Thymus (tissue), 14 donors: ENCODE data around the gene ZNF772. TPM values are rescaled to one million over a fixed set of nuclear protein-coding genes. Genes with fewer than 3 reads are reported as not detected.
A peak's percentile ranks its signal among the peaks of the same experiment; 100 is the strongest.
"Not testable (repeated sequence)": the region's sequence is repeated elsewhere in the genome, so short reads cannot be mapped to it uniquely, and the experiment has no call there.

Experiments
- DNase-seq, 9 donors: peaks; one replicate each; pipeline ENCODE4 v3.0.0-alpha.2; 2013; ENCODE audit warnings: low spot score in 9 of 9, low read depth in 6 of 9, missing footprints in 1 of 9
- H3K27ac ChIP-seq, 2 donors: one replicate each; pipeline ENCODE4 v1.5.1; 2013; ENCODE audit warnings: control low read depth in 1 of 2, low read depth in 1 of 2, low read length in 1 of 2, mild to moderate bottlenecking in 1 of 2, moderate library complexity in 1 of 2
- H3K27me3 ChIP-seq, 2 donors: one replicate each; pipeline ENCODE4 v1.5.1; 2013; ENCODE audit warnings: low read length in 1 of 2; ENCODE audit not compliant: control insufficient read depth in 2 of 2, insufficient read depth in 1 of 2
- H3K36me3 ChIP-seq, 2 donors: one replicate each; pipeline ENCODE4 v1.5.1; 2013; ENCODE audit warnings: low read length in 1 of 2, mild to moderate bottlenecking in 1 of 2, moderate library complexity in 1 of 2; ENCODE audit not compliant: control insufficient read depth in 2 of 2, insufficient read depth in 2 of 2
- H3K4me1 ChIP-seq, 2 donors: one replicate each; pipeline ENCODE4 v1.5.1; 2013; ENCODE audit warnings: low read length in 2 of 2; ENCODE audit not compliant: control insufficient read depth in 2 of 2, insufficient read depth in 2 of 2
- H3K4me3 ChIP-seq, 2 donors: one replicate each; pipeline ENCODE4 v1.5.1; 2013; ENCODE audit warnings: low read length in 2 of 2, control low read depth in 1 of 2, mild to moderate bottlenecking in 1 of 2
- H3K9me3 ChIP-seq, 2 donors: one replicate each; pipeline ENCODE4 v1.5.1; 2013; ENCODE audit warnings: low read length in 1 of 2, mild to moderate bottlenecking in 1 of 2; ENCODE audit not compliant: control insufficient read depth in 2 of 2, insufficient read depth in 1 of 2
- WGBS: extraction: QIAGEN DNeasy Blood & Tissue Kit; methylation state at CpG from one replicate; pipeline ENCODE4 v1.1.7; 2013; 5-methylcytosine and 5-hydroxymethylcytosine counted together
- long read RNA-seq, 10 donors: transcript quantifications; one replicate each; lab custom pipeline, GENCODE V29; 2026
- polyA plus RNA-seq: library from polyadenylated mRNA; stranded (reverse); fragments of 200-250 nt; gene quantifications from one replicate; pipeline ENCODE4 v1.2.3, GENCODE V29; 2013
- total RNA-seq: library from RNA; stranded (reverse); fragments of 120-200 nt; gene quantifications from one replicate; pipeline ENCODE4 v1.2.4, GENCODE V29; 2013
- donor health status: healthy.

ZNF772 gene
- total RNA-seq (17.0 TPM), polyA plus RNA-seq (3.6 TPM)
- long read RNA-seq, donor 1, result 0 reads
- long read RNA-seq, donor 2, full-length matches to known transcripts, result 2 of 2 reads
- long read RNA-seq, donor 2, partial matches to known transcripts, result 0 of 2 reads
- long read RNA-seq, donor 2, other reads (novel, unspliced or antisense), result 0 of 2 reads
- long read RNA-seq, donor 3, full-length matches to known transcripts, result 2 of 2 reads
- long read RNA-seq, donor 3, partial matches to known transcripts, result 0 of 2 reads
- long read RNA-seq, donor 3, other reads (novel, unspliced or antisense), result 0 of 2 reads
- long read RNA-seq, donor 4, full-length matches to known transcripts, result 3 of 3 reads
- long read RNA-seq, donor 4, partial matches to known transcripts, result 0 of 3 reads
- long read RNA-seq, donor 4, other reads (novel, unspliced or antisense), result 0 of 3 reads
- long read RNA-seq, donor 5, partial matches to known transcripts, result 0 of 1 reads
- long read RNA-seq, donor 5, other reads (novel, unspliced or antisense), result 0 of 1 reads
- long read RNA-seq, donor 6, full-length matches to known transcripts, result 2 of 2 reads
- long read RNA-seq, donor 6, partial matches to known transcripts, result 0 of 2 reads
- long read RNA-seq, donor 6, other reads (novel, unspliced or antisense), result 0 of 2 reads
- long read RNA-seq, donor 7, full-length matches to known transcripts, result 5 of 5 reads
- long read RNA-seq, donor 7, partial matches to known transcripts, result 0 of 5 reads
- long read RNA-seq, donor 7, other reads (novel, unspliced or antisense), result 0 of 5 reads
- long read RNA-seq, donor 8, result 0 reads
- long read RNA-seq, donor 9, partial matches to known transcripts, result 0 of 1 reads
- long read RNA-seq, donor 9, other reads (novel, unspliced or antisense), result 0 of 1 reads
- long read RNA-seq, donor 10, result 0 reads

DNA sequence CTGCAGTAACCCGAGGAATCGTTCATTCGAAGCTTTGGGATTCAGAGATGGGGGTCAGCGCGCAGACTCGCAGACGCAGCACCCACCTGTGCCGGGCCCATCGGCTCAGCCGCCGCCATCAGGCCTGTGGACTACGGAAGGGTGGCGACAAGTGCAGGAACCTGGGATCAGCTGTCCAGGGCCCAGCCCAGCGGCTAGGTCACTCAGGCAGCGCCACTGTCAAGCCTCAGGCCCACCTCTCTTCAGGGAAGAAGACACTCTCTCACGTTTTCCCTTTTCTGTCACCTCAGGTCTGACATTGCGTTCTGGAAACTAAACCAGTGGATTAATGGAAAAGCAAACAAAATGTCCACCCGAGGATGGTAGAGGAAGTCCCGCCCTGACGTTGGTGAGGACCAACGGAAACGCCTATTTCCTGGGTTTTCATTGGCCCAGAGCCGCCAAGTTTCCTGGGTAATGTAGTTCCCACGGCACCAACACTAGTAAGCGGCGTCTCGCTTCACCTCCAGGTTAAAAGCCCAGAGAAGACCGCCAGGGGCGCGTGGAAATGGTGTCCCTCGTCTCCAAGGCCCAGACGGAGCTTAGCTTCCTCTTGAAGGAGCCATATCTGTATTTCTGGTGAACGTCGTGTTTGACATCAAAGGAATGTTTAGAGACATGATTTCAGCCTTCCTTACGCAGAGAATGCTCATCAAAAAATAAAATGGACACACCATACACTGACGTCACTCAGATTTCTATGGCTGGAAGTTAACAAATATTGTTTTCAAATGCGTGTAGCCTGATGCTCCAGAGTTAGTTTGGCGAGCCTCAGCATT is at the start of gene ZNF772:
TSS of gene ZNF772 (minus strand) at position 376 of the 818 bp plus-strand sequence. CDS start at position 119, 257 bp downstream.
- Histone ChIP-seq H3K9me3 (peaks cover 19 to 53% of the 10 kb centered on the region in 2 donors), H3K4me3 (peak within 1 kb of the TSS; percentile 58 to 68), H3K4me1 (peaks cover 4 to 10% of the 10 kb centered on the region in 2 donors), H3K27me3 (no peaks in the 10 kb centered on the region), H3K36me3 (peaks cover 17 to 18% of the 10 kb centered on the region in 2 donors), H3K27ac (peak within 1 kb of the TSS; percentile 55 to 56)
- WGBS, result 12% methylated on average over 38 of the region's 38 CpGs
- peak; percentile 58 to 95 (median 83) for DNase-seq

DNA sequence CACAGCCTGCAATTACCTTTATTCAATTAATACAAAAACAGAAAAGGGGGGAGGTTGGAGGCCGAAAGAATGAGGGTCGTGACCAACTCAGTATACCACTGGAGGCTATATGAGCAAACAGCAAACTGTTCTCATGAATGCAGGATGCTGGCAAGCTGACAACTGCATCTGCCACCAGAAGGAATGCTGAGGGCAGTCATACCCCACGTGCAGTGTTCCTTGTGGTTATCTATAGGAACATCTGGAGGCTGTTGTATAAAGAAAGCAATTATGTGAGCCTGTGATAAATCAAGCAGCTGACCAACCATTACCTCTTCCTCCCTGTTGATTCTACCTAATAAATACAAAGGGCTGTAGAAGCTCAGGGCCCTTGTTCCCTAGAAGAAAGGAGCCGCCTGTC is 40.7 kb upstream of the ZNF772 start:
- Histone ChIP-seq H3K9me3 (peaks cover 6 to 16% of the 10 kb centered on the region in 2 donors), H3K36me3 (peaks cover 0 to 18% of the 10 kb centered on the region in 2 donors)
- H3K27me3 ChIP-seq, DNase-seq, H3K4me1 ChIP-seq, H3K4me3 ChIP-seq, H3K27ac ChIP-seq: not testable (repeated sequence)
- 90% methylated on average over 4 of the region's 4 CpGs for WGBS

DNA sequence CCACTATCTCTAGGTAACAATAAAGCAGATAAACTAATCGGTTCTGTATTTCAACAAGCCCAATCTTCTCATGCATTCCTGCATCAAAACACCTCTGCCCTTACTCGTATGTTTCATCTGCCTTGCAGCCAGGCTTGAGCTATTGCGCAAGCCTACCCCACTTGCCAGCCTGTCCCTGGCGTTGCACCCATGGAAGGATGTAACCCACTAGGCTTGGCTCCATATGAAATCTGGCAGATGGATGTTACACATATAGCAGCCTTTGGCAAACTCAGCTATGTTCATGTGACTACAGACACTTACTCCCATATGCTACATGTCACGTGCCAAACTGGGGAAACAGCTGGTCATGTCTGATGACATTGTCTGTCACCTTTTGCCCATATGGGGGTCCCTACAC is 37.9 kb upstream of the ZNF772 start:
- DNase-seq, result no peak
- 98% methylated on average over 5 of the region's 5 CpGs for WGBS
- H3K4me1 ChIP-seq, result no peaks in the 10 kb centered on the region
- no peaks in the 10 kb centered on the region for H3K27me3 ChIP-seq
- H3K36me3 ChIP-seq, result peaks cover 0 to 19% of the 10 kb centered on the region in 2 donors
- peaks cover 13 to 27% of the 10 kb centered on the region in 2 donors for H3K9me3 ChIP-seq
- H3K27ac ChIP-seq, result no peak overlapping the region
- H3K4me3 ChIP-seq, result no peak overlapping the region

DNA sequence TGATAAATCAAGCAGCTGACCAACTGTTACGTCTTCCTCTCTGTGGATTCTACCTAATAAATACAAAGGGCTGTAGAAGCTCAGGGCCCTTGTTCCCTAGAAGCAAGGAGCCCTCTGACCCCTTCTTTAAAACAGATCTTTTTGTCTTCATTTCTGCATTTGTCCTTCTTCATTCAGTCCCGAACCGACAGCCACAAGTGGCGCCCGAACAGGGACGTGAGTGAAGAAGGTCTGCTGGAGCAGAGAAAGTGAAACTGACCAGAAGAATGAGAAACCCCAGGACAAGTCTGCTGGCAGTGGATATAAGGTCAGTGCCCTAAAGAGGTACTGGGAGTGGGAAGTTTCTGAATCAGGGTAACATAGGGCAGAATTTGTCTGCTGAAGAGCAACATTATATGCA is 35.5 kb upstream of the ZNF772 start:
- Histone ChIP-seq H3K9me3 (peaks cover 15 to 21% of the 10 kb centered on the region in 2 donors), H3K27me3 (no peaks in the 10 kb centered on the region), H3K4me3 (no peak overlapping the region), H3K27ac (no peak overlapping the region), H3K36me3 (peaks cover 0 to 22% of the 10 kb centered on the region in 2 donors), H3K4me1 (no peaks in the 10 kb centered on the region)
- peak in 1 of 9 donors; percentile 39 for DNase-seq
- 98% methylated on average over 6 of the region's 6 CpGs for WGBS

DNA sequence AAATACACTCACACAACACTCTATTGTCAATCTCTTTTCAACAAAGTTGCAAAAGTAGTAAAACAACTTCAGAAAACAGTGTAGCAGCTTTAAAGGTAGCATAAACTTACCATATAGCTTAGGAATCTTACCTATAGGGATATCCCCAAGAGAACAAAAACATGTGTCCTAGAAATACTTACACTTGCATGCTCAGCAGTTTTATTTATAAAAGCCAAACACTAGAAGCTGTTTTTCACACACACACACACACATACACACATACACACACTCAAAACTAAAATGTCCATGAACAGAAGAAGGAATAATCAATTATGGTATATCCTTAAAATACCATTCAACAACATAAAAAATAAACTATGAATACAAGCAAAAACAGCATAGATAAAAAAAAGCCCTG is 34.1 kb upstream of the ZNF772 start:
- Histone ChIP-seq H3K36me3 (peaks cover 9 to 30% of the 10 kb centered on the region in 2 donors), H3K9me3 (peaks cover 18 to 21% of the 10 kb centered on the region in 2 donors), H3K4me1 (no peaks in the 10 kb centered on the region), H3K4me3 (no peak overlapping the region), H3K27me3 (no peaks in the 10 kb centered on the region), H3K27ac (no peak overlapping the region)
- DNase-seq, result no peak

DNA sequence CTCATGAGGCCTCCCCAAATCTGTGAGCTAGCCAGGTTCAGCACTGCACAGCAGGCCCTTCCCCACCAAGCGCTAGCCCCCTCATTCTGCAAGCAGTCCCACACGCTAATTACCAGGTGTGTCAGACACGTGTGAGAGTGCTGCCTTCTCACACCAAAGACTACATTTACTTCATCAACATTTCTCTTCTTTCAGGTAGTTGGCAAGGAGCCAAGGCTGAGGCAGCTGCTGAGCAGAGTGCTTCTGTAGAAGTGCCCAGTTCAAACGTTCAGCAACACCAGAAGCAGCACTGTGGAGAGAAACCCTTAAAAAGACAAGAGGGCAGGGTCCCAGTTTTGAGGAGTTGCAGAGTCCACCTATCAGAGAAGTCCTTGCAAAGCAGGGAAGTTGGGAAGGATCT is 28.8 kb upstream of the ZNF772 start:
- Histone ChIP-seq H3K4me3 (no peak overlapping the region), H3K36me3 (peaks cover 31 to 44% of the 10 kb centered on the region in 2 donors)

DNA sequence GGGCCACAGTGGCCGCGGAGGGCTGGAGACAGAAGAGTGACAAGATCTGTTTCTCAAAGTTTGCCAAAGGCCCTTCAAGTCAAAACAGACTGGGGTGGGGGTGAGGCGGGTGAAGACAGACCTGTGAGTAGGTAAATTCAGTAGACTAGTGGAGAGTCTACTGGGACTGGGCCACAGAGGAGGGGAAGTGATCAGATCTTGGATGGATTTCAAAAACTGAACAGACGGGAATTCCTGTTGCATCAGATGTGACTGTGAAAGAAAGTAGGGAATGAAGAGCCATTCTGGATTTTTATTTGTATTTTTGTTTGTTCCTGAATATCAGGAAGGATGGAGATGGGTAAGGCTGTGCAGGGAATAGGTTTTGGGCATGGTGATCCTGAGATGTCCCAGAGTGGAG is 23.0 kb upstream of the ZNF772 start:
- not testable (repeated sequence) for H3K4me1 ChIP-seq, H3K27ac ChIP-seq, DNase-seq, H3K27me3 ChIP-seq
- H3K4me3 ChIP-seq, result peak overlapping the region in 1 of 2 donors; percentile 28
- peaks cover 3 to 25% of the 10 kb centered on the region in 2 donors for H3K9me3 ChIP-seq
- WGBS, result 31% methylated on average over 1 of the region's 4 CpGs
- H3K36me3 ChIP-seq, result peaks cover 13 to 18% of the 10 kb centered on the region in 2 donors

More for the DNA sequence above, 28.8 kb upstream of the ZNF772 start:
- no peak for DNase-seq
- Histone ChIP-seq H3K9me3 (peaks cover 14 to 33% of the 10 kb centered on the region in 2 donors), H3K27me3 (no peaks in the 10 kb centered on the region), H3K4me1 (no peaks in the 10 kb centered on the region), H3K27ac (no peak overlapping the region)
- WGBS, result 98% methylated on average over 4 of the region's 4 CpGs

DNA sequence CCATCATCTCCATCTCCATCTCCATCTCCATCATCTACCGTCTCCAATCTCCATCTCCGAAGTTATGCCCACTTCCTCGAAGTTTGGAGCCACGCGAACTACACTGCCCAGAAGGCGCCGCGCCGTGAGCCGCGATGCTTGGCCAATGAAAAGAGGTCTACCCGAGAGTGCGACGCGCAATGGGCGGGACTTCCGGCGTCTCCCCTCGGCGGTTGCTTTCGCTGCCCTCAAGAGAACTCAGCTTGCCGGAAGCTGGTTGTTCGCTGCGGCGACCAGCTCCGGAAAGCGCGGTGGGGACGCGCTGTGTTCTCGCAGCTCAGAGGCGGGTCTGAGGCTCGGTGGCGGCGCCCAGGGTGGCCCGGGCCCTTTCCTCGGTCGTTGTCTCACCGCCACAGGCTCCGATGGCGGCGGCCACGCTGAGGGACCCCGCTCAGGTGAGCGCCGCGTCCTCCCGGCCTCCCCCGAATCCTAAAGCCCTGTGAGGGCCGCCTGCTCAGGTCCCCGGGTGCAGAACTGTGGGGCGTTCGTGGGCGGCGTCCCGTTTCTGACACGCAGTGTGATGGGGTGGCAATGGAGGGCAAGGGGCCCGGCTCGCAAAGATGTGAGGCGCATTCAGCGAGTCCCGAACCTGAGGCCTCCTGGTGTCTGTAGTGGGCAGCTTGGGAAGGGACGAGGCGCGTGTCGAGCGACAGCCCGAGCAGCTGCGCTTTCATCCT is 22.5 kb upstream of the ZNF772 start, which contains the start of gene ZNF773:
TSS of gene ZNF773 (plus strand) at position 259 of the 716 bp plus-strand sequence. CDS start at position 402, 143 bp downstream.
- H3K27me3 ChIP-seq, H3K4me1 ChIP-seq: not testable (repeated sequence)
- H3K4me3 ChIP-seq, result peak within 1 kb of the TSS; percentile 65 to 68
- peak; percentile 92 to 98 (median 94) for DNase-seq
- peak within 1 kb of the TSS; percentile 81 to 95 for H3K27ac ChIP-seq
- under 1% methylated on average over 60 of the region's 69 CpGs for WGBS
- peaks cover 1 to 25% of the 10 kb centered on the region in 2 donors for H3K9me3 ChIP-seq
- peaks cover 9 to 12% of the 10 kb centered on the region in 2 donors for H3K36me3 ChIP-seq
